ENCODE results near the gene CLINT1.

The CLINT1 gene

DNA sequence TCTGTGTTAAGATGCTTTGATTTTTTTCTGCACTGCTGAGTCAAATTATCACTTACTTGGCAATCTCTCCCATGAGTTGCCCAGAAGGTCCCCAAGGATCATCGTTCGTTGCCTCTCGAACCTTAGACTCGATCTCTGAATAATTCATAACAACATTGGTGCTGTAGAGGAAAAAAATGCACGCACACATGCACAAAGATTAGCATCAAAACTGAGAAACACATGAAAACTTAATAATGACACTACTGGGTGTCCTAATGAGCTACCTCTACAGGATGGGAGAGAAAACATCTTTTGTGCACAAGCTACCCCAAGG lies 41.6 kb downstream of the CLINT1 start:
- Histone ChIP-seq H3K36me3 (ENCODE audit: insufficient read depth, low read depth, low read length) (peaks cover 48% of the 10 kb centered on the region), H3K4me3 (ENCODE audit: low read length) (no peak overlapping the region), H3K9me3 (ENCODE audit: insufficient read depth, low read depth, low read length) (no peaks in the 10 kb centered on the region), H3K27me3 (ENCODE audit: insufficient read depth, low read length) (no peaks in the 10 kb centered on the region), H3K27ac (ENCODE audit: low read length) (no peak overlapping the region), H3K9ac (ENCODE audit: low read depth, low read length) (no peak overlapping the region), H3K4me1 (ENCODE audit: insufficient read depth, low read length) (peaks cover 5% of the 10 kb centered on the region; the same call in 1 of the 2 replicates)

DNA sequence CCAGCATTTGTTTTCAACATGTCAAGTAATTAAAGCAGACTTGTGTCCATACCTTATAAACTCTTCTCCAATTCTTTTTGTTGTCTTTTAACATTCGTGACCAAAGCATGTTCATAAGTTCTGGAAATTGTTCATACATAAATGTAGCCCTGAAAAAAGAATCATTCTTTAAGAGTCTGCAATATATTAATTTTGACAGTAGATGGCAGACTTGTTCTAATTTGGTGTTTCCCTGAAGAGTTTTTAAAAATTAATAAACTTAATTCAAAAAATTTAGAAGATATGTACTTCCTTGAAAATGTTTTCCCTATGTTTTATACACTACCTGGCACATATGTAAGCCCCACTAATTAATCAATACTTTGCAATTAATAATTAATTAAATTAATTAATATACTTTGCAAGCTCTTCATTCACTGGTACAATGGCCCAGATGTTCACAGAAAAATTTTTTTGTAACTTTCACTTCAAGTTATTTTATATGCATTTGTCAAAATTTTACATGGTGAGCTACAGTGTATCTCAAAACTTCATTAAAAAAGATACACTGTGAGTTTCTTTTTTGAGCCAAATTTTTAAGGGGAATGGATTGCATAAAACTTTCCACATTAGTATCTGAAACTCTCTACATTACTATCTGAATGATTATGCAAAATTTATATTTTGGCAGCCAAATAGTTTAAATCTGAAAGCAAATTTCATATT lies 42.1 kb downstream of the CLINT1 start:
- peaks cover 53% of the 10 kb centered on the region for H3K36me3 ChIP-seq (ENCODE audit: insufficient read depth, low read depth, low read length)
- H3K9me3 ChIP-seq (ENCODE audit: insufficient read depth, low read depth, low read length) = no peaks in the 10 kb centered on the region
- H3K9ac ChIP-seq (ENCODE audit: low read depth, low read length) = no peak overlapping the region
- H3K4me3 ChIP-seq (ENCODE audit: low read length) = no peak overlapping the region
- no peak overlapping the region for H3K27ac ChIP-seq (ENCODE audit: low read length)
- H3K4me1 ChIP-seq (ENCODE audit: insufficient read depth, low read length) = peaks cover 5% of the 10 kb centered on the region; the same call in 1 of the 2 replicates
- H3K27me3 ChIP-seq (ENCODE audit: insufficient read depth, low read length) = no peaks in the 10 kb centered on the region

DNA sequence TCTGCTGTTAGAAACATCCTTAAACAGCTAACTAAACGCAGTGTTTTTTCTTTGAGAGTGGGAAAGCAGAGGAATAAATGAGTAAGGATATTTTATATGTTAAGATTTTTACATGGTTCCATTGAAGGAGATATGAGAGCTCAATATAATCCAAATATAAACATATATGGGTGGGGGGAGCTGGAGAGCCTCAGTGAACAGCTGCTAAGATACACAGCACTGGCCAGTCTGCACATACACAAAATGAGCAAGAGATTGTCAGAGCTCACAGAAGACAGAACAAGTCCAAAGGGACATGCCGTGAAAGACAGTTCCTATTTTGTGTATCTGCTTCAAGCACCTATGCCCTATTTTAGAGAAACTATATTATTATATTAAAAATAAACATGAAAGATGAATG lies 46.9 kb downstream of the CLINT1 start:
- H3K4me1 ChIP-seq (ENCODE audit: insufficient read depth, low read length) = no peaks in the 10 kb centered on the region
- H3K27ac ChIP-seq (ENCODE audit: low read length) = no peak overlapping the region
- no peak overlapping the region for H3K9ac ChIP-seq (ENCODE audit: low read depth, low read length)
- no peak overlapping the region for H3K4me3 ChIP-seq (ENCODE audit: low read length)
- H3K9me3 ChIP-seq (ENCODE audit: insufficient read depth, low read depth, low read length) = no peaks in the 10 kb centered on the region
- peaks cover 93% of the 10 kb centered on the region for H3K36me3 ChIP-seq (ENCODE audit: insufficient read depth, low read depth, low read length)
- no peaks in the 10 kb centered on the region for H3K27me3 ChIP-seq (ENCODE audit: insufficient read depth, low read length)

DNA sequence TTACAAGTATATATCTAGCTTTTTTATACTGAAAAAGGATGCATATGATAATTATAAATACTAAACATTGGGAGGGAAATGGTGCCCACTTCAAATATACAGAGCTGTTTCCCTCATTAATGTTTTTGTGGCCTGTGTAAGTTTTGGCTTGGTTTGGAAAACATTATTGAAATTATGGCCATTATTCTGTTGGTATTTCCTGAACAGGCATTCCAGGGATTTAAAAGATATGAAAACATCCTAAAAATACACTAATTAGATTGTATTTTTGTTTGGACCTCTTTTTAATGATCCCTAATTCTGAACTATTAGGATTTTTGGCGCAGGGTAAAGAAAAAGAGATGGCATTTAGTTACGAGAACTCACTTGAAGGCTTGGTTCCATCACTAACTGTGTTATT lies 50.9 kb downstream of the CLINT1 start:
- Histone ChIP-seq H3K36me3 (ENCODE audit: insufficient read depth, low read depth, low read length) (peaks cover 90% of the 10 kb centered on the region), H3K4me1 (ENCODE audit: insufficient read depth, low read length) (no peaks in the 10 kb centered on the region), H3K27me3 (ENCODE audit: insufficient read depth, low read length) (no peaks in the 10 kb centered on the region), H3K9me3 (ENCODE audit: insufficient read depth, low read depth, low read length) (no peaks in the 10 kb centered on the region), H3K4me3 (ENCODE audit: low read length) (no peak overlapping the region), H3K9ac (ENCODE audit: low read depth, low read length) (no peak overlapping the region), H3K27ac (ENCODE audit: low read length) (no peak overlapping the region)

DNA sequence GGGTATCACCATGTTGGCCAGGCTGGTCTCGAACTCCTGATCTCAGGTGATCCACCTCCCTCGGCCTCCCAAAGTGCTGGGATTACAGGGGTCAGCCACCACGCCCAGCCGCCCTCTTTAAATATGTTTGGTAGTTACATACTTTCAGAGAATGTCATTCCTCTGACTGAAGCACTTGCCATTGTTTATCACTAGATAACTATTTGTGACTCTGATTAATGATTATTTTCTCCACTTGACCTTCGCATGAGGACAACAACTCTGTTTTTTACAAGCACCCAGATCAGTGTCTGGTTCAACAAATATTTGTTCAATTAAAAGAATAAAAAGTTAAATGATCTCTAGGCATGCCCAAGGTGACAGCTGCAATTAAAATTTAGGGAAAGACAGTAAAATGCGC lies 56.2 kb downstream of the CLINT1 start:
- H3K27me3 ChIP-seq (ENCODE audit: insufficient read depth, low read length) = no peaks in the 10 kb centered on the region
- peaks cover 54% of the 10 kb centered on the region for H3K36me3 ChIP-seq (ENCODE audit: insufficient read depth, low read depth, low read length)
- no peak overlapping the region for H3K9ac ChIP-seq (ENCODE audit: low read depth, low read length)
- H3K4me3 ChIP-seq (ENCODE audit: low read length) = no peak overlapping the region
- H3K27ac ChIP-seq (ENCODE audit: low read length) = no peak overlapping the region
- no peaks in the 10 kb centered on the region for H3K9me3 ChIP-seq (ENCODE audit: insufficient read depth, low read depth, low read length)
- no peaks in the 10 kb centered on the region for H3K4me1 ChIP-seq (ENCODE audit: insufficient read depth, low read length)

DNA sequence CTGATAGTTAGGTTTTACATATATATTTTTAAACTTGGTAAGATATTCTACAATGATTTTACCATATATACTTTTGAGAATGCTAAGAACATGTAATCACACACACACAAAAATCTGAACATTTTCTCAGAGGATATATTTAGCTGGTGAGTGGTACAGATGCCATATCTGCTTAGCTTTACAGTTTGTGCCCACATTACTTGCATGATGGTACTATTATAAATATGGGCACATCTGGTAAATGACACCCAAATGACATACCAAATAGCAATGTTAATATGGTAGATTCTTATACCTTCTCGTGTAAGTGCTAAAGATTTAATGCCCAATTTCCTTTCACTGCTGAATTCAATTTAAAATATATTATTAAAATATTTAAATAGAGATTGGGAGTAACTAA lies 58.8 kb downstream of the CLINT1 start:
- Histone ChIP-seq H3K9me3 (ENCODE audit: insufficient read depth, low read depth, low read length) (no peaks in the 10 kb centered on the region), H3K4me3 (ENCODE audit: low read length) (no peak overlapping the region), H3K27me3 (ENCODE audit: insufficient read depth, low read length) (no peaks in the 10 kb centered on the region), H3K4me1 (ENCODE audit: insufficient read depth, low read length) (no peaks in the 10 kb centered on the region), H3K36me3 (ENCODE audit: insufficient read depth, low read depth, low read length) (peaks cover 42% of the 10 kb centered on the region), H3K9ac (ENCODE audit: low read depth, low read length) (no peak overlapping the region), H3K27ac (ENCODE audit: low read length) (no peak overlapping the region)

DNA sequence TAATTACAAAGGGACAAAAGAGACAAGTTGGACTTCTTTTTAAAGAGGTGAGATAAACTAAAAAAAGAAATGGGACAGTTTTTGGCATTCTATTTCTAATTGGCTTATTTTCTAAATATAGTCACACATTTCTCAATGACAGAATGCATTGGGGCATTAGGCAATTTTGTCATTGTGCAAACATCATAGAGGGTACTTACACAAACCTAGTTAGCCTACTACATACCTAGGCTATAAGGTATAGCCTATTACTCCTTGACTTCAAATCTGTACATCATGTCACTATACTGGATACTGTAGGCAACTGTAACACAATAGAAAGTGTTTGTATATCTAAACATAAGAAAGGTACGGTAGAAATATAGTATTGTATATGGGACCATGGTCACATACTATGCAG lies 59.4 kb downstream of the CLINT1 start:
- no peaks in the 10 kb centered on the region for H3K4me1 ChIP-seq (ENCODE audit: insufficient read depth, low read length)
- H3K36me3 ChIP-seq (ENCODE audit: insufficient read depth, low read depth, low read length) = peaks cover 45% of the 10 kb centered on the region
- H3K4me3 ChIP-seq (ENCODE audit: low read length) = no peak overlapping the region
- no peak overlapping the region for H3K9ac ChIP-seq (ENCODE audit: low read depth, low read length)
- no peaks in the 10 kb centered on the region for H3K27me3 ChIP-seq (ENCODE audit: insufficient read depth, low read length)
- no peak overlapping the region for H3K27ac ChIP-seq (ENCODE audit: low read length)
- H3K9me3 ChIP-seq (ENCODE audit: insufficient read depth, low read depth, low read length) = no peaks in the 10 kb centered on the region

DNA sequence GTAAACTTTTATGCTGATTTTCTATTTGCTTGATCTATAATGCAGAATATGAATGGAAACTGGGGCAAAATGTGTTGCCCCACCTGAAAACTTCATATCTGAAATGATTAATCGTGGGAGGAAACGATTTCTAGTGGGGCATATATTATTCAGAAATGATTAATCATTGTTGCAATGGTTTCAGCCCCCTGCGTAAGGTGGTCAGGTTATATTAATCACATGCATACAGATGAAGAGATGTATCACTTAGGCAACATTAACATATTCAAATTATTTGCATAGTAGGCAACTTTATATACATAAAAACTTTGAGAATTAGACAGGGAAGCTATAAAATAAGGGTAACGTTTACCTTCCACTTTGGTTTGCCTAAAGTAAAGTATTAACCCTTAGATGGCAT lies 65.6 kb downstream of the CLINT1 start:
- peaks cover 61% of the 10 kb centered on the region for H3K36me3 ChIP-seq (ENCODE audit: insufficient read depth, low read depth, low read length)

DNA sequence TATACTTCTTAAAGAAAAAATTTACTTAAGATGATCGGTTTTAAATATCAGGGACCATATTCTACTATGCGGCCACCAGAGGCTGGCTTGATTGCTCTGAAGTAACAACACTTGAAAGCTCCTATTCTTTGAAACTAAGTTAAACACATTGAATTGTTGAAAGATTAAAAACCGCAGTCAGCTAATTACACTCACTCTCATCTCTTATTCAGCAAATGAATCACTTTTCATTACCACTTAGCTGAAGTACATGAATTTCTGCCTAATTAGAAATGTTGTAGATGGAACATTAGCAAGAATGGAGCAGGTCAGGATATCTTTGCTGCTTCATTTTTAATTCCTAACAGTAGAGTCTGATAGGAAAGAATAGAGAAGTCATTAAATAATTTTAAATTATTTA lies 73.1 kb downstream of the CLINT1 start:
- Histone ChIP-seq H3K9me3 (ENCODE audit: insufficient read depth, low read depth, low read length) (no peaks in the 10 kb centered on the region), H3K9ac (ENCODE audit: low read depth, low read length) (no peak overlapping the region), H3K27ac (ENCODE audit: low read length) (no peak overlapping the region), H3K4me1 (ENCODE audit: insufficient read depth, low read length) (no peaks in the 10 kb centered on the region), H3K27me3 (ENCODE audit: insufficient read depth, low read length) (no peaks in the 10 kb centered on the region), H3K36me3 (ENCODE audit: insufficient read depth, low read depth, low read length) (peaks cover 46% of the 10 kb centered on the region), H3K4me3 (ENCODE audit: low read length) (no peak overlapping the region)

More for the DNA sequence above, 65.6 kb downstream of the CLINT1 start:
- H3K27ac ChIP-seq (ENCODE audit: low read length) = no peak overlapping the region
- H3K9me3 ChIP-seq (ENCODE audit: insufficient read depth, low read depth, low read length) = no peaks in the 10 kb centered on the region
- no peaks in the 10 kb centered on the region for H3K4me1 ChIP-seq (ENCODE audit: insufficient read depth, low read length)
- H3K27me3 ChIP-seq (ENCODE audit: insufficient read depth, low read length) = no peaks in the 10 kb centered on the region
- H3K9ac ChIP-seq (ENCODE audit: low read depth, low read length) = no peak overlapping the region
- no peak overlapping the region for H3K4me3 ChIP-seq (ENCODE audit: low read length)

DNA sequence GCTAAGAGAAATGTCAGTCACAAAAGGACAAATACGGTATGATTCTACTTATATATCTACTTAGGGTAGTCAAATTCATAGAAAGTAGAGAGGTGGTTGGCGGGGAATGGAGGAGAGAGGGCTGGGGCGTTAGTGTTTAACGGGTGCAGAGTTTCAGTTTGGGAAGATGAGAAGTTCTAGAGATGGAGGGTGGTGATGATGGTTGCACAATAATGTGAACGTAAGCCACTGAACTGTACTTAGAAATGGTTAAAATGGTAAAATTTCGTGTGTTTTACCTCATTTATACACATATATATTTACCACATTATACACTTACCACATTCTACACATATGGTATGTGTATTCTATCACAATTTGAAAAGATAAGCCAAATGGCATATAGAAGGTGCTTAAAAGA lies 79.7 kb downstream of the CLINT1 start:
- no peak overlapping the region for H3K4me3 ChIP-seq (ENCODE audit: low read length)
- no peaks in the 10 kb centered on the region for H3K27me3 ChIP-seq (ENCODE audit: insufficient read depth, low read length)
- no peak overlapping the region for H3K27ac ChIP-seq (ENCODE audit: low read length)
- H3K36me3 ChIP-seq (ENCODE audit: insufficient read depth, low read depth, low read length) = no peaks in the 10 kb centered on the region; the same call in 1 of the 2 replicates
- no peaks in the 10 kb centered on the region for H3K9me3 ChIP-seq (ENCODE audit: insufficient read depth, low read depth, low read length)
- H3K4me1 ChIP-seq (ENCODE audit: insufficient read depth, low read length) = no peaks in the 10 kb centered on the region
- no peak overlapping the region for H3K9ac ChIP-seq (ENCODE audit: low read depth, low read length)

DNA sequence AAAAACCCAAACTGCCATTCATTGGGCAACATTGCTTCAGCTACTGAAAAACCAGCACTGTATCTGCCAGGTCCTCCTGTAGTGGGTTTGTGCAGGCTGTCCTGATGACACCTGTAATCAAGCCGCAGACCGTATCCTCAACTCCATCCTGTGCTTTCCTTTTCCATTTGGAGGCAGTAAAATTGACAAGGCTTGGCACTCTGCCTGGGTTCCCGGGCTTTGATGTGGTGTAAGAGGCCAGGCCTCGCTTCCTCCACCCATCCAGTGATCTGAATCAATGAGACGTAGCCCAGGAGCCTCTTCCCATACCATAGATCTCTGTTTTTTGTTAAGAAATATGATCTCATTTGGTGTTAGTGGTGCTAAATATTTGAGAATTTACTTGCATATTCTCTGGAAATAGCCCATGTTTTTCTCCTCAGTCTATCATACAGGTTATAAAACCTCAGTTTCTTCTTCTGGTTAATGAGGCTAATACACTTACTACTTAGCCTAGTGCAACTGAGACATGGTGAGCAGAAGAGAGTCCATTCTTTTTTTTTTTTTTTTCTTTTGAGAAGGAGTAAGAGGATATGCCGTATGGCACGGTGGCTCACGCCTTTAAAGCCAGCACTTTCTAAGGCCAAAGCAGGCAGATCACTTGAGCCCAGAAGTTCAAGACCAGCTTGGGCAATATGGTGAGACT lies 80.7 kb downstream of the CLINT1 start:
- no peak overlapping the region for H3K9ac ChIP-seq (ENCODE audit: low read depth, low read length)
- no peak overlapping the region for H3K27ac ChIP-seq (ENCODE audit: low read length)
- no peaks in the 10 kb centered on the region for H3K9me3 ChIP-seq (ENCODE audit: insufficient read depth, low read depth, low read length)
- H3K4me3 ChIP-seq (ENCODE audit: low read length) = no peak overlapping the region
- no peaks in the 10 kb centered on the region for H3K4me1 ChIP-seq (ENCODE audit: insufficient read depth, low read length)
- H3K36me3 ChIP-seq (ENCODE audit: insufficient read depth, low read depth, low read length) = no peaks in the 10 kb centered on the region
- no peaks in the 10 kb centered on the region for H3K27me3 ChIP-seq (ENCODE audit: insufficient read depth, low read length)

DNA sequence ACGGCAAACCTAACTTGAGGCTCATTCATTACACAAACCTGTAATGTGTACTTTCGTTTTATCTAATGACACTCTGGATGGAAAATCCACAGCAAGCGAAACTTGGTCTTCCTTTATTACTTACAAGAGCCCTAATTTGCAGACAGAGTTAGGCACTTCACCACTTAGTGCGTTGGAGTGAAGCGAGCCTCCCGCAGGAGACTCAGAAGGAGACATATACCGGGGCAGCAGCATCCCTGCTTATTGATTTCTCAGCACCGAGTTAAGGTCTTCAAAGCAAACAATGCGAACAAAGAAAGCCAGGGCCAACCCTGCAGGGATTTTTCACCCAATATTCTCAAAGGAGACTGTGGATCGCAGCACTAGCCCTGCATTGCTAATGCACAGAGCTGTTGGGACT lies 86.8 kb downstream of the CLINT1 start:
- Histone ChIP-seq H3K9me3 (ENCODE audit: insufficient read depth, low read depth, low read length) (no peaks in the 10 kb centered on the region), H3K9ac (ENCODE audit: low read depth, low read length) (no peak overlapping the region), H3K27me3 (ENCODE audit: insufficient read depth, low read length) (no peaks in the 10 kb centered on the region), H3K4me3 (ENCODE audit: low read length) (no peak overlapping the region), H3K27ac (ENCODE audit: low read length) (no peak overlapping the region), H3K4me1 (ENCODE audit: insufficient read depth, low read length) (no peaks in the 10 kb centered on the region), H3K36me3 (ENCODE audit: insufficient read depth, low read depth, low read length) (no peaks in the 10 kb centered on the region)
